ENCODE measurements around the gene USP47. TPM values are rescaled to one million over a fixed set of nuclear protein-coding genes. Genes with fewer than 3 reads are reported as not detected.

Gene USP47
- total and polyA plus RNA-seq, 2 of the 13 experiments (the other 11 are each of a cell fraction or from before 2014, with no cell fraction given) = 12.2 to 52.7 TPM

DNA sequence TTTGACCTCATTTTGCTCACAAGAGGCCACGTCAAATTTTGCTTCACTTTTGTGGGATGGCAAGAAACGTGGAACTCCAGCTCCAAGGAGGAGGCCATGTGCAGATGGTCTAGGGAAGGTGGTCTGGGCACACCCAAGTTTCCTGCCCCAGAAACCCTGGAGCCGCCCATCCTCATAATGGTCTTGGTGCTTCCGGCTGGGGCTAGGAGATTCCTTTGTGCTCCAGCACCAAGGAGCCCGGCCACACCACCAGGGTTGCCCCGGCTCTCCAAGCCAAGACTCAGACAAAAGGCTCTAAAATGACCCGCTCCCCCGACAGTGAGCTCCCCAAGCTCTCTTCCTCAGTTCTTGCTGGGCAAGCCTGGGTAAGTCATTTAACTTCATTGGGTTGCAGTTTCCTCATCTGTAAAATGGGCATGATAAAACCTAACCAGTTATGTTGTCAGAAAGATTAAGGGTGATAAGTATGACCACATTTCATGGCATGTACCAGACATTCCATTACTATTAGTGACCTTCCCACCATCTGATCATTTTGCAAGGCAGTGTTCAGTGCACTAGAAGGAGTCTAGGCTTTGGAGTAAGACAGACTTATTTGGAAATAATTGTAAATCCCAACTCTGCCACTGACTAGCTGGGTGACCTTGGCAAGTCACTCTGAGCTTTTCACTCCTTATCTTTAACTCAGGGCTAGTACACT, 143.4 kb downstream of the USP47 start:
- Histone ChIP-seq H3K4me3 (replicated peaks in 1 of 3; ENCODE audit: insufficient read depth in 1 of 3, low read depth in 2 of 3, low read length in 3 of 3) (no peak overlapping the region), H4K20me1 (ENCODE audit: insufficient read depth, low read length) (no peaks in the 10 kb centered on the region), H3K4me2 (ENCODE audit: low read depth, low read length) (no peak overlapping the region), H3K9ac (ENCODE audit: insufficient read depth, low read depth, low read length) (no peak overlapping the region), H3K27me3 (ENCODE audit: control insufficient read depth in 1 of 2, insufficient read depth in 2 of 2, low read length in 2 of 2) (peaks cover 1 to 11% of the 10 kb centered on the region in 2 experiments; a peak in 3 of 5 replicates), H3K9me3 (ENCODE audit: low read length) (no peaks in the 10 kb centered on the region), H2AFZ (ENCODE audit: low read length) (no peak overlapping the region), H3K4me1 (ENCODE audit: insufficient read depth, low read length) (peaks cover 5% of the 10 kb centered on the region; the same call in 1 of the 2 replicates), H3K36me3 (replicated peaks in 1 of 2; ENCODE audit: control insufficient read depth in 1 of 2, insufficient read depth in 2 of 2, low read length in 2 of 2) (no peaks in the 10 kb centered on the region), H3K79me2 (ENCODE audit: insufficient read depth, low read length) (no peaks in the 10 kb centered on the region), H3K27ac (ENCODE audit: extremely low read length, insufficient read depth, low read length) (no peak overlapping the region)
- DNase-seq (ENCODE audit: low spot score) = no peak
- in situ Hi-C loops (cut with HindIII; ENCODE audit: extremely low pct_ligation_motif_present, low pct_unique_long_range_greater_than_20kb) (no loop called here), intact Hi-C loops (cut with micrococcal nuclease; ENCODE audit: unreplicated experiment) (no loop called here)
- ATAC-seq = no peak
- POLR2A ChIA-PET = no interaction called here
- TF ChIP-seq CENPT (CRISPR knock-in tag; IDR thresholded peaks at IDR 0.05; ENCODE audit: low read depth) (no peak), SOX13 (IDR thresholded peaks at IDR 0.05) (no peak), SOX13 (CRISPR knock-in tag; conservative IDR thresholded peaks at IDR 0.05 in 1 of 2, IDR thresholded peaks at IDR 0.05 in 1 of 2) (no peak), TBL1XR1 (IDR thresholded peaks at IDR 0.05; ENCODE audit: borderline replicate concordance, low read length, partially characterized antibody) (no peak), ZGPAT (CRISPR knock-in tag; IDR thresholded peaks at IDR 0.05) (no peak), ZNF629 (CRISPR knock-in tag; conservative IDR thresholded peaks at IDR 0.05) (peak; percentile 35)
- FAIRE-seq = no peak
- no TSS peak for BruUV-seq (replicated peaks)
- WGBS (ENCODE audit: low lambda C conversion rate) = 71% methylated on average over 6 of the region's 8 CpGs
- CTCF ChIA-PET (ENCODE audit: low intra/inter-chr PET ratio, low total read pairs) = no interaction called here
